ENCODE results near the gene AQP1. TPM values are rescaled to one million over a fixed set of nuclear protein-coding genes. Genes with fewer than 3 reads are reported as not detected.

The AQP1 gene
- total and polyA plus RNA-seq, 2 experiments from 2014 or later, result 0.33 to 0.54 TPM

- Histone ChIP-seq H3K27ac (no peak overlapping the region), H3K79me2 (ENCODE audit: insufficient read depth) (no peaks in the 10 kb centered on the region), H3K9ac (no peak overlapping the region), H3K4me2 (ENCODE audit: unreplicated experiment) (no peak overlapping the region), H3K36me3 (ENCODE audit: low read depth) (no peaks in the 10 kb centered on the region), H3K9me3 (ENCODE audit: low read depth) (no peaks in the 10 kb centered on the region), H4K20me1 (ENCODE audit: insufficient read depth) (no peaks in the 10 kb centered on the region), H3K4me3 (no peak overlapping the region), H3F3A (ENCODE audit: insufficient read depth) (no peaks in the 10 kb centered on the region), H3K27me3 (replicated peaks; ENCODE audit: insufficient read depth) (peaks cover 11% of the 10 kb centered on the region), H3K9me2 (ENCODE audit: insufficient read depth) (no peaks in the 10 kb centered on the region), H2AFZ (no peak overlapping the region), H3K4me1 (ENCODE audit: insufficient read depth) (peaks cover 12% of the 10 kb centered on the region)
- in situ Hi-C loops (cut with MboI), result no loop called here
- no peak for TF ChIP-seq EZH2phosphoT487 (IDR thresholded peaks at IDR 0.05; ENCODE audit: insufficient read depth, low read depth)
- no peak for TF ChIP-seq EZH2 (IDR thresholded peaks at IDR 0.05; ENCODE audit: insufficient read depth, poor library complexity, severe bottlenecking)
- WGBS, 2 experiments (ENCODE audit: low coverage in 1 of 2, low lambda C conversion rate in 2 of 2, missing lambda C conversion rate in 2 of 2), result 87% methylated on average over 5 of the region's 5 CpGs
- DNase-seq, result no peak
These were observed 22.6 kb downstream of the AQP1 start for GRCh38 chr7:30934225-30934624.

GRCh38 chr7:30934732-30935568, 23.3 kb downstream of the AQP1 start:
- in situ Hi-C loops (cut with MboI), result no loop called here
- Histone ChIP-seq H3K9me3 (ENCODE audit: low read depth) (no peaks in the 10 kb centered on the region), H4K20me1 (ENCODE audit: insufficient read depth) (no peaks in the 10 kb centered on the region), H3K9me2 (ENCODE audit: insufficient read depth) (no peaks in the 10 kb centered on the region), H3K9ac (no peak overlapping the region), H3K4me3 (no peak overlapping the region), H3F3A (ENCODE audit: insufficient read depth) (no peaks in the 10 kb centered on the region), H3K27me3 (replicated peaks; ENCODE audit: insufficient read depth) (peaks cover 18% of the 10 kb centered on the region), H3K36me3 (ENCODE audit: low read depth) (no peaks in the 10 kb centered on the region), H3K27ac (no peak overlapping the region), H2AFZ (no peak overlapping the region), H3K4me2 (ENCODE audit: unreplicated experiment) (no peak overlapping the region), H3K79me2 (ENCODE audit: insufficient read depth) (no peaks in the 10 kb centered on the region), H3K4me1 (ENCODE audit: insufficient read depth) (peaks cover 12% of the 10 kb centered on the region)
- DNase-seq, result no peak
- WGBS, 2 experiments (ENCODE audit: low coverage in 1 of 2, low lambda C conversion rate in 2 of 2, missing lambda C conversion rate in 2 of 2), result 85 to 87% methylated on average over 6 of the region's 6 CpGs
- TF ChIP-seq EZH2phosphoT487 (IDR thresholded peaks at IDR 0.05; ENCODE audit: insufficient read depth, low read depth), result no peak
- no peak for TF ChIP-seq EZH2 (IDR thresholded peaks at IDR 0.05; ENCODE audit: insufficient read depth, poor library complexity, severe bottlenecking)

GRCh38 chr7:30935569-30935877, 23.9 kb downstream of the AQP1 start:
- H2AFZ ChIP-seq, result no peak overlapping the region
- no peak overlapping the region for H3K9ac ChIP-seq
- in situ Hi-C loops (cut with MboI), result no loop called here
- peaks cover 24% of the 10 kb centered on the region for H3K27me3 ChIP-seq (replicated peaks; ENCODE audit: insufficient read depth)
- no peaks in the 10 kb centered on the region for H3K9me2 ChIP-seq (ENCODE audit: insufficient read depth)
- peaks cover 12% of the 10 kb centered on the region for H3K4me1 ChIP-seq (ENCODE audit: insufficient read depth)
- H3K4me3 ChIP-seq, result no peak overlapping the region
- H3F3A ChIP-seq (ENCODE audit: insufficient read depth), result no peaks in the 10 kb centered on the region
- TF ChIP-seq EZH2 (IDR thresholded peaks at IDR 0.05; ENCODE audit: insufficient read depth, poor library complexity, severe bottlenecking) (no peak), EZH2phosphoT487 (IDR thresholded peaks at IDR 0.05; ENCODE audit: insufficient read depth, low read depth) (no peak)
- no peak overlapping the region for H3K4me2 ChIP-seq (ENCODE audit: unreplicated experiment)
- H3K79me2 ChIP-seq (ENCODE audit: insufficient read depth), result no peaks in the 10 kb centered on the region
- no peak for DNase-seq
- 72 to 86% methylated on average over 3 of the region's 3 CpGs for WGBS, 2 experiments (ENCODE audit: low coverage in 1 of 2, low lambda C conversion rate in 2 of 2, missing lambda C conversion rate in 2 of 2)
- no peak overlapping the region for H3K27ac ChIP-seq
- no peaks in the 10 kb centered on the region for H3K36me3 ChIP-seq (ENCODE audit: low read depth)
- H3K9me3 ChIP-seq (ENCODE audit: low read depth), result no peaks in the 10 kb centered on the region
- H4K20me1 ChIP-seq (ENCODE audit: insufficient read depth), result no peaks in the 10 kb centered on the region

GRCh38 chr7:30936650-30937245, 25.1 kb downstream of the AQP1 start:
- H3F3A ChIP-seq (ENCODE audit: insufficient read depth), result no peaks in the 10 kb centered on the region
- peaks cover 35% of the 10 kb centered on the region for H3K27me3 ChIP-seq (replicated peaks; ENCODE audit: insufficient read depth)
- TF ChIP-seq EZH2 (IDR thresholded peaks at IDR 0.05; ENCODE audit: insufficient read depth, poor library complexity, severe bottlenecking), result no peak
- no peak for TF ChIP-seq EZH2phosphoT487 (IDR thresholded peaks at IDR 0.05; ENCODE audit: insufficient read depth, low read depth)
- DNase-seq, result no peak
- no peaks in the 10 kb centered on the region for H3K9me3 ChIP-seq (ENCODE audit: low read depth)
- H3K27ac ChIP-seq, result no peak overlapping the region
- no peak overlapping the region for H3K4me3 ChIP-seq
- no peaks in the 10 kb centered on the region for H4K20me1 ChIP-seq (ENCODE audit: insufficient read depth)
- H3K9me2 ChIP-seq (ENCODE audit: insufficient read depth), result no peaks in the 10 kb centered on the region
- no peaks in the 10 kb centered on the region for H3K36me3 ChIP-seq (ENCODE audit: low read depth)
- H3K4me2 ChIP-seq (ENCODE audit: unreplicated experiment), result no peak overlapping the region
- H3K9ac ChIP-seq, result no peak overlapping the region
- H2AFZ ChIP-seq, result no peak overlapping the region
- peaks cover 5% of the 10 kb centered on the region for H3K4me1 ChIP-seq (ENCODE audit: insufficient read depth)
- H3K79me2 ChIP-seq (ENCODE audit: insufficient read depth), result no peaks in the 10 kb centered on the region
- in situ Hi-C loops (cut with MboI), result no loop called here
